Right lobe of liver (tissue), 4 donors: ENCODE data around the gene FEV.

Experiments used
- POLR2A ChIP-seq: fragments of 450-650 bp; IDR thresholded peaks from one replicate; pipeline ENCODE4 v1.6.1; 2017; ENCODE audit warnings: antibody characterized with exemption, mild to moderate bottlenecking
- TF ChIP-seq, protein P1 (sequence below), 4 donors: fragments of 200-600 bp in 3 of 4; fragments of 450-650 bp in 1 of 4; IDR thresholded peaks; one replicate each; pipeline versions ENCODE4 v1.5.1 to v1.8.0; 2016 to 2022; ENCODE audit warnings: antibody characterized with exemption in 4 of 4, mild to moderate bottlenecking in 2 of 4
- donor health status: DM: no; HTN: no; CAD: no.
- donor health status: DM: no; HTN: no; CAD: no.
- donor health status: DM: no; HTN: yes; CAD: no.

DNA sequence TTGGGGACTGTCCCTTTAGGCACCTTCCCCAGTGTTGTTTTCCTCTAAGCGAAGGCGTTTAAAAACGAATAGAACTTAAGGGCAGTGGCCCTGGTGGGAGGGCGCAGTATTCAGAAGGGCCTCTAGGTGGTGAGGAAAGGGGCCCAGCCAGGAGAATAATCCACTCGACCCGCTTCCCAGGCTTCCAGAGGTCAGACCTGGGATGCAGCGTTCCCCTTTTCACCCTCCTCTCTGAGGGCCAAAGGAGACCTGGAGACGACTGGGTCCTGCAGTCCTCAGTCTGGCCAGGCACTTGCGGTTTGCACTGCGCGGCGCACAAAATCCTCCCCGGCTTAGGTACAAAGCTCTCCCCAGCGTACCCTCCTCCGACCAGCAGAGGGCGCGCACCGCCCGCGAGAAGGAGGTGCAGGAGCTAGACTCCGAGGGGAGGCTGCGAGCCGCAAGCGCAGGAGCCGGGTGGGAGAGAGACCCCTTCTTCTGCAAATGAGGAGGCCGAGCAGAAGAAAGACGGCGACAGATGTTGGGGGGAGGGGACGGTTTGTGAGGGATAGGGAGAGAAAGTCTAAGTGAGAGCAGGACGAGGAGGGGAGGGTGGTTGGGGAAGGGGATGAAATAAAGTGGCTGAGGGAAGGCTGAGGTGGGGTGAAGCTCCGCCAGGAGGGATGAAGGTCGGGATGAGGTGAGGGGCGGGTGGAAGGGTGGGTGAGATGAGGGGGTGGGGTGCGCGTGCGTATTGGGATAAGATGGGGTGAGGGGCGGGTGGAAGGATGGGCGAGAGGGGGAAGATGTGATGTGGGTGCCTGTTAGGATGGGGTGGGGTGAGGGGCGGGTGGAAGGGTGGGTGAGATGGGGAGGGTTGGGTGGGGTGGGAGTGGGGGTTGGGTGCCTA is 4.9 kb downstream of the FEV start:
- TF ChIP-seq, protein P1, sequence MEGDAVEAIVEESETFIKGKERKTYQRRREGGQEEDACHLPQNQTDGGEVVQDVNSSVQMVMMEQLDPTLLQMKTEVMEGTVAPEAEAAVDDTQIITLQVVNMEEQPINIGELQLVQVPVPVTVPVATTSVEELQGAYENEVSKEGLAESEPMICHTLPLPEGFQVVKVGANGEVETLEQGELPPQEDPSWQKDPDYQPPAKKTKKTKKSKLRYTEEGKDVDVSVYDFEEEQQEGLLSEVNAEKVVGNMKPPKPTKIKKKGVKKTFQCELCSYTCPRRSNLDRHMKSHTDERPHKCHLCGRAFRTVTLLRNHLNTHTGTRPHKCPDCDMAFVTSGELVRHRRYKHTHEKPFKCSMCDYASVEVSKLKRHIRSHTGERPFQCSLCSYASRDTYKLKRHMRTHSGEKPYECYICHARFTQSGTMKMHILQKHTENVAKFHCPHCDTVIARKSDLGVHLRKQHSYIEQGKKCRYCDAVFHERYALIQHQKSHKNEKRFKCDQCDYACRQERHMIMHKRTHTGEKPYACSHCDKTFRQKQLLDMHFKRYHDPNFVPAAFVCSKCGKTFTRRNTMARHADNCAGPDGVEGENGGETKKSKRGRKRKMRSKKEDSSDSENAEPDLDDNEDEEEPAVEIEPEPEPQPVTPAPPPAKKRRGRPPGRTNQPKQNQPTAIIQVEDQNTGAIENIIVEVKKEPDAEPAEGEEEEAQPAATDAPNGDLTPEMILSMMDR (IDR thresholded peaks at IDR 0.05): peak; percentile 83 to 94 (median 90)
- no peak for TF ChIP-seq POLR2A
